ENCODE data around the gene DPAGT1. TPM values are rescaled to one million over a fixed set of nuclear protein-coding genes. Genes with fewer than 3 reads are reported as not detected.
"Not testable (repeated sequence)": the region's sequence is repeated elsewhere in the genome, so short reads cannot be mapped to it uniquely, and the experiment has no call there.

Gene DPAGT1
- total RNA-seq, 1 donor from 2014 or later, result 10.4 TPM

DNA sequence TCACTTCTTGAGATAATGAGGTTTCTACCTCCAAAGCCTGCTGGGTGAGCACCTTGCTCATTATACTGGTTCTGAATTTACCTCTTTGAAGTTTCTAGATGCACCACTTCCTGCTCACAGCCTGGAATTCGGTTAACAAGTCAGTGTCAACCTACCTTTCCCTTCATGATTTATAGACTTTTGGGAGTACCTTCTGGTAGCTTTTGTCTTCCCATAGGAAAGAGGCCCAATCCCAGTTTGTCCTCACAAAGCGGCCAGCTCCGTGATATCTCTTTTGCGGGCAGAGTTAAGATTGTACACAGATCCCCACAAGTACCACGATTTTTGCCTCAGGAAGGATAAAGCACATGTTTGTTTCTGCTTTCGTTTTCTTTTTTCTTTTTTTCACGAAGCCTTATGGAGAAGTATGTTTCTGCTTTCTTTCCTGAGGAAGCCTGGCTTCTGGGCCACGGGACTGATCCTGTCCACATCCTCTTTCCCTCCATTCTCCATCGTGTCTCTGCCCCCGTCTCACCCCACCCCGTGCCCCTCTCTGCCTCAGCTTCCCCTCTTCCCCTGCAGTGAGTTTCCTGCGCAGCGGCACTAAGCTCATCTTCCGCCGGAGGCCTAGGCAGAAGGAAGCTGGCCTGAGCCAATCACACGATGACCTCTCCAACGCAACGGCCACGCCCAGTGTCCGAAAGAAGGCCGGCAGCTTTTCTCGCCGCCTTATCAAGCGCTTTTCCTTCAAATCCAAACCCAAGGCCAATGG lies 14.0 kb upstream of the DPAGT1 start:
- DNase-seq, result no peak

DNA sequence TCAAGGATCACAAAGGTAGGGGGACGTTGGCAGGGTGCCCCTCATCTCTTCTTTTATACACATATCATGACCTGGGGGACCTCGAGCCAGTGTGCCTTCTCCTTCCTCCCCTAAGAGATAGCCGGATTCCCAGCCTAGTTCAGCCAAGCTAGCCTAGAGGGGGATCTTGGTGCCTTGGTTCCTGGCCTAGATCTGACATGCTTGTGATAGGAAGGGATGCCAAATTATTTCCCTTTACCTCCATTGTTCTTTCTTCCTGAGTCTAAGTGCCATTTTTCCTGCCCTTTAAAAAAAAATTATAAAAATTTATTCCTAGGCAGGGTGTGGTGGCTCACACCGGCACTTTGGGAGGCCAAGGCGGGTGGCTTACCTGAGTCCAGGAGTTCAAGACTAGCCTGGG lies 12.7 kb upstream of the DPAGT1 start:
- DNase-seq, result no peak

DNA sequence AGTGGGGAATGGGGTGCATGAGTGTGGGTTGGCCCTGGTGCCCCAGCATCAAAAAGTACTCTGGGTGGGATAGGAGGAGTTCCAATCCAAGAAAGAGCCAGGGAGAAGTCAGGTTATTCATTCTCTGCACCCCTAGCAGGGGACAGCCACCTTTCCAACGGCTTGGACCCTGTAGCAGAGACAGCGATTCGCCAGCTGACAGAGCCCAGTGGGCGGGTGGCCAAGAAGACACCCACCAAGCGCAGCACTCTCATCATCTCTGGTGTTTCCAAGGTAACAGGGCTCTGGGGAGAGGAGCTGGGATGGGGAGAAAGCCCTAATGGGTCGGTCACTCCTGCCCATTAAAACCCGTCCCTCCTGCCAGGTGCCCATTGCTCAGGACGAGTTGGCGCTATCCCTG lies 12.1 kb upstream of the DPAGT1 start:
- no peak for DNase-seq

DNA sequence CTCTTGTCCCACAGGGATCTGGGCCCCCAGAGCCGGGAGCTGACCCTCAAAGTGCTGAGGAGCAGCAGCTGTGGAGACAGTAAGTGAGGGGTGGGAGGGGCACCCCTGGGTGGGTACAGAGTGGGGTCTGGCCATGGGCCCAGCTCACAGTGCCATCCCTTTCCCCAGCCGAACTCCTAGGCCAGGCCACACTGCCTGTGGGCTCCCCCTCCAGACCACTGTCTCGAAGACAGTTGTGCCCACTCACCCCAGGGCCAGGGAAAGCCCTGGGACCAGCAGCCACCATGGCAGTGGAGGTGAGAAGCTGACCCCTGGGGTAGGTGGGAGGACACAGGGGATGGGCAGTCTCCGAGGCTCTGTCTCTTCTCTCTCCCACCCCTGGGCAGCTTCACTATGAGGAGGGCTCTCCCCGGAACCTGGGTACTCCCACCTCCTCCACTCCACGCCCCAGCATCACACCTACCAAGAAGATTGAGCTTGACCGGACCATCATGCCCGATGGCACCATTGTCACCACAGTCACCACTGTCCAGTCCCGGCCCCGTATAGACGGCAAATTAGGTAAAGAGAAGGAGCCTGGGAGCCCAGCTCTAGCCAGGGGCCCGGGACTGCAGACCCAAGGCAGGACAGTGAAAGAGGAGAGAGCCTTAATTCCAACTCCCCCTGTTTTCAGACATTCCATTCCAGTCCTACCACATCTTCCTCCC lies 10.8 kb upstream of the DPAGT1 start:
- no peak for DNase-seq

DNA sequence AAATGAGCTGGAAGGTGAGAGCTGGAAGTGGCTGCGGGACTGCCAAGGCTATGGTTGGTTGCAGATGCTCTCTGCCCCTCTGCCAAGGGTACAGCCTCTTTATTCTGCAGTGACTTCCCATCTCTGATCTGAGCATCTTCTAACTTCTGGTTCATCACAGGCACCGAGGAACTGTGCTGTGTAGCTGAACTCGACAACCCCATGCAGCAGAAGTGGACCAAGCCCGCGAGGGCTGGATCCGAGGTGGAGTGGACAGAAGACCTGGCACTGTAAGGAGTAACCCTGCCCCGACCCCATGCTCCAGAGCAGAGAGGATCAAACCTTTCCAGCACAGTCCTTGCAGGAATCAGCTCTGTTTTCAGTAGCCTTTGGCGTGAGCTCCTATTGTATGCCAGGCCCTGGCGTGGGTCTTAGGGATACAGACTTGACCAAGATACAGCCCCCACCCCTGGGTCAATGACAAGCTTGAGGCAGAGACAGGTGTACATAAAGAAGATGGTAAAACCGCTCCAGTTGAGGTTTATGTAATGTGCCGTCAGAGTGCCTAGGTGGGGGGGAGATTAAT lies 9.8 kb upstream of the DPAGT1 start:
- no peak for DNase-seq

DNA sequence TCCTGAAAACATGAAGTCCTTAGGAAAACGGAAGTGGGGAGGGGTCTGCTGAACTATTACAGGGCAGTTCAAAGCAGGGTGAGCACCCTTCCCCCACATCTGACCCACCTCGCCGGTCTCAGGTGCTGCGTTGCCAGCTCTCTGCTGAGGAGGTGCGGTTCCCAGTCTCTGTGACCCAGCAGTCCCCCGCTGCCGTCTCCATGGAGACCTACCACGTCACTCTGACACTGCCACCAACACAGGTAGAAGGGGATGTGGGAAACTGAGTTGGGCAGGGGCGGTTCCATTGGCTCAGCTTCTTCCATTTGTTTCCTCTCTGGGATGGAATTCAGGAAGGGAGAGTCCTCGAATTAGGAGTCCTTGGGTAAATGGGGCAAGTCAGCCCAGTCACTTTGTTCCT lies 8.8 kb upstream of the DPAGT1 start:
- no peak for DNase-seq

DNA sequence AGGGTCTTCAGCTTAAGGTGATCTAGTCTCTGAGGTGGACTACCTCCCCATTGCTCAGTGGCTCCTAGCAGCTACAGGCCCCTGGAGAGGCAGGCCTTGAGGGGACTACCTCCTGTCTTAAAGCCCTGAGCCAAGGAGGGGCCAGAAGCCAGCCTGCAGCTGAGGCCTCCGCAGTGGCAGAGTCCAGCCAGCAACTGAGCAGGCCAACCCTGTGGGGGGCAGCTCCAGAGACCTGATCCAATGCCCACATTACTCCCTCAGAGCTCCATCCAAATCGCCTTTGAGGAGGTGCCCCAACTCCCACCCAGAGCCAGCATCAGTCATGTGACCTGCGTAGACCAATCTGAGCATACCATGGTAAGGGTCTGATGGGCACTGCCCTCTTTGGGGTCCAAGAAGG lies 8.2 kb upstream of the DPAGT1 start:
- no peak for DNase-seq

DNA sequence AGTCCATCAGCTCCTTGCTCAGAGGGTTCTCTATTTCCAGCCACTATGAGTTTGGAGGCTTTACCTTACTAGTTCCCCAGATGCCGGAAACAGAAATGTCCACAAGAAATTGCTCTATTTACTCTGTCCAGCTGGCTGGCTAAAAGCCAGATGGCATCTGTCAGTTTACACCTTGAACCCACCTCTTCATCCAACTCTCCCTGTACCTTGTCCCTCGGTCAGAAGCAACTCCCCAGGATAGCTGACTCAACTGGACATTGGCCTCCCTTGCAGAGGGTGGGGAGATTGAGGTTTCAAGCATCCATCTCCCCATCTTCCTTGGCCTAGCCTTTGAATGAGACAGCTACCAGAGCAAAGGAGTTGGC lies 7.2 kb upstream of the DPAGT1 start:
- DNase-seq, result no peak

DNA sequence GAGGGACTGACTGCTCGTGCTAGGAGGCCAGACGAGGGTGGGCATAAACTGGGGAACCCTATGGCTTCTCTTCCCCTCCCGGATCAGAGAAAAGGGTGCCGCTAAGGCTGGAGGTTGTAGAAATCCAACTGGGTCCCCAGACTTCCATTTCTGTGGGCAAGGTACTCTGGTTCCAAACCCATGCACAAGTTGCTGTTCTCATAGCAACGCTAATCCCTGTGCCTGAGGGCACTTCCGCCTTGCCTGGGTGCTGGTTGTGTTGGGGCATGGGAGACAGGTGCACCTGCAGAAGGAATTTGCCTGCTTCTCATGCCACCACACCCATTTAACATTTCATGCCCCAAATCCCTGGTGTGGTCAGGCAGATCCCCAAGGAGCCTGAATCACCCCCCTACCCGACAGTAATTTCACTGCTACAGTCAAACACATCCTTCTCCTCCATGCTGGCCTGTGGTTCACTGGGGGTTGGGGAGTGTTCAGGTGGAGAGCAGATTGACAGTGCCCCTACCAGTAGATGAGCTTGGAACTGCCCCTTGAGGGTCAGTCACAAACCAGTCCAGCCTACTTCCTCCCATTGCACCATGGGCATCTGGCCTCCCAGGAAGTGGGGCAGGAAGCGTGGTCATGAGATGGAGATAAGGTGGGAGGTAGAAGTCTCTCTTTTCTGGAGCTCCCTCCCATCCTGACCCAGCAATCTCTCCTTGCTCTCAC lies 6.6 kb upstream of the DPAGT1 start:
- no peak for DNase-seq

DNA sequence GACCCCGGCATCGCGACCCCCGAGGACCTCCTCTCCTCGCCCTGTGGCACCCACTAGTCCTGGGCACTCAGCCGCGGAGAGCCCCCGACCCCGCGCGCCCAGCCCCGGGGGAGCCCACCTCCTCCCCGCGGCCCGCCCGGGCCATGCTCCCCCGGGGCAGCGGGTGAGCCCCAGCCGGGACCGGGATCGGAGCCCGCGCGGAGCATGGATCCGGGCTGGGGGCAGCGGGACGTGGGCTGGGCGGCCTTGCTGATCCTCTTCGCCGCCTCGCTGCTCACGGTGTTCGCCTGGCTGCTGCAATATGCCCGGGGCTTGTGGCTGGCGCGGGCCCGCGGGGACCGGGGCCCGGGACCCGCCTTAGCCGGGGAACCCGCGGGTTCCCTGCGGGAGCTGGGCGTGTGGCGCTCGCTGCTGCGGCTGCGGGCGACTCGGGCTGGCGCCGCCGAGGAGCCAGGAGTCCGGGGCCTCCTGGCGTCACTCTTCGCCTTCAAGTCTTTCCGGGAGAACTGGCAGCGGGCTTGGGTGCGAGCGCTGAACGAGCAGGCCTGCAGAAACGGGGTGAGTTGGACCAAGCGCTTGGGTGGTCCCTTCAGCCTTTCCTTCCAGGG lies 6.0 kb upstream of the DPAGT1 start:
- DNase-seq, result no peak

DNA sequence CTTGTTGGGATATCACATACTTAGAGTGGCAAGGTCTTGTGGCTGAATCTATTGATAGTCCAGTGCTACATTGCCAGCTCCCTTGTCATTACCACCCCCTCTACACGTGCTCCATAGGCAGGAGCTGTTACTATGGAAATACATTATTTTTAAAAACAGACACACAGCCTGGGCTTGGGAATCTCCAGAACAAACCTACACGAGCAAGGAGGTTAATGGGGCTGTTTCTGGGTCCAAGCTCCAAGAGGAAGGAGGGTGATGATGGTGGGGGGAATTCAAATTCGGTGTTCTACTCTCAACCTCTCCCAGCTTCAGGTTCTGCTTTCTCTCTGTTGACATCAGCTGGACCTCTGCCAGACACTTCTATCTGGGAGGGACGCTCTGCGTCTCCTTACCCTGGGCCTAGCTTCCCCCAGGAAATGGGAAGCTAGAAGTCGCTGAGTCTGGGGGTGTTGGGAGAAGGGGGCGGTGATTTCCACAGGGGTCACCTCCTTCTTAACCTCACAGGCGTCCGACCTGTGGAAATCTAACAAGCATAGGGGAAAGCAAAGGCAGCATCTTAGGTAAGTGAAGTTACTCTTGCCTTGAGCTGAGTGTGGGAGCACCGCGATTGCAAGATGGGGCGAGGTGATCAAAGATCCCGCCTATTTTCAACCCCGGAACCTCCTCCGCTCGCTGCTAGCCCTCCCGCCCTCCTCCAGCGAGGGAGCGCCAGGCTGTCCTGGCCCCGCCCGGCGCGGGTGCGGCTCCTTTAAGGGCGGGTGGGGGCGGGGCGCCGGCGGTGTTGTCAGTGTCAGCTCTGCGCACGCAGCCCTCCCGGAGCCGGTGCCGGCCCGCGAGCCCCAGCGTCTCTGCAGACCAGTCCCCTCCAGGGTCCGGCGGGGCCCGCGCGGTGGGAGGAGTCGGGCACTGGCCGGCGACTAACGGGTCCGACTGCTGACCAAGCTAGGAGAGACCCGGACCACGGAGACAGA lies 5.2 kb upstream of the DPAGT1 start, which contains the start of gene C2CD2L:
C2CD2L (plus strand) TSS at position 781 of the 974 bp plus-strand sequence. CDS start 398 bp downstream, outside the sequence.
- peak; percentile 89 for DNase-seq

DNA sequence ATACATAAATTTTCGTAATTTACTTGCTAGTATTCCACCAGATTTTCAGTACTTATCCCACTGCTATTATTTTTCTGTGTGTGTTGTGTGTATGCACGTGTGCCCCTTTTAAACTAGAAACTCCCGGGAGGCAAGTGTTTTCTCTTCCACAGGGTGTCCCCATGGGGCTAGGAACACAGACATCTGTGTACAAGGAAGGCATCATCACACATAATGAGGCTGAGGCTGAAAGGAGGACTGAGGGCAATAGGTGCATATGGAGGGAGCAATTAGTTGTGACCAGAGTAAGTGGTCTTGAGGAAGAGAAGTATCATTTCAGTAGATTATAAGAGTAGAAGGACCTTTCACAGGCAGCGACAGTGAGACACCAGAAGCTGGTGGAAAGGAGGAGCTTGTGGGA lies 2.1 kb upstream of the DPAGT1 start:
- no peak for DNase-seq

DNA sequence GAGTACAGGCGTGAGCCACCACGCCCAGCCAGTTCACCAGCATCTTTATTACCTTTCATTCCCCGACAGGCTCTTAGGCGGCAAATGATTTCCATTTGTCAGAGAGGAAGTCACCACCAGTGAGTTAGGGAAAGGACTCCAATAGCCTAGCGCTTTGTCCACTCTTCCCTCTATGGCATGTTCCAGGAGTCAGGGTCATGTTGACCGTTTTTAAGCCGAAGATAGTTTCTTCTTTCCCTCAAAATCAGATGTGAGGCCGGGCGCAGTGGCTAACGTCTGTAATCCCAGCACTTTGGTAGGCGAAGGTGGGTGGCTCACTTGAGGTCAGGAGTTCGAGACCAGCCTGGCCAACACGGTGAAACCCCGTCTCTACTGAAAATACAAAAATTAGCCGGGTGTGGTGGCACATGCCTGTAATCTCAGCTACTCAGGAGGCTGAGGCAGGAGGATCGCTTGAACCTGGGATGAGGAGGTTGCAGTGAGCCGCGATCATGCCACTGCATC lies 1.6 kb upstream of the DPAGT1 start:
- DNase-seq, result not testable (repeated sequence)

DNA sequence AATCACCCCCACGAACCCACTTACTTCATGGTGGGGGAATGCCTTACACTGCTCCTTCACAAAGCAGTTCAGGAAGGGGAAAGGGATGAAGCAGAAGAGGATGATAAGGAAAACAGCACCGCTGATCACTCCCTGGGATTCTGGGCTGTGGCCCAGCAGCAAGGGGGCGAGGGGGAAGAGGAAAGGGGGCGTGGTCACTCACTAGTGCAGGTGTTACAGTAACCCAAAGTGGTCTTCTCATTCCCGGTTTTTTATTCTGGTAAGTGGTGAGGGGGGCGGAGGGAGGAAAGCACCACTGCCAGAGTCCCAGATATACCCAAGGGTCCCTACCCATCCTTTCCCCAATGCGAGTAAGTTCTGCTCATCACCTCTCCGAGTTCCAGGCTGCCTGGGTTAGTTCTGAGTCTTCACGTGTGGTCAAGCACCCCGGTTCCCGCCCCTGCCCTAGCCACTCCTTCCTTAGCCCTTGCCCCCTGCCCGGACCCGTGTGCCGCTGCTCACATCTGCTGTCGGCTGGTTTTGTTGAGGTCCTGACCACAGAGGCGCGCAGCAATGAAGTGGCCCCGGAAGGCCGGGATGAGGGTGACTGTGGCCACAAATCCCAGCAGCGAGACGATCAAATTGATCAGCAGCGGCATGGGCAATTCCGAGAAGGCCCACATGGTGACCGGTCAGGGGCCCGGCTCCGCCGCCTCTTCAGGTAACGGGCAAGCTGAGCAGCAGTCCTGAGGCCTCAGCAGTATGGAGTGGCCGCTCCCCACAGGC lies 477 bp downstream of the DPAGT1 start:
- DNase-seq, result peak; percentile 14

DNA sequence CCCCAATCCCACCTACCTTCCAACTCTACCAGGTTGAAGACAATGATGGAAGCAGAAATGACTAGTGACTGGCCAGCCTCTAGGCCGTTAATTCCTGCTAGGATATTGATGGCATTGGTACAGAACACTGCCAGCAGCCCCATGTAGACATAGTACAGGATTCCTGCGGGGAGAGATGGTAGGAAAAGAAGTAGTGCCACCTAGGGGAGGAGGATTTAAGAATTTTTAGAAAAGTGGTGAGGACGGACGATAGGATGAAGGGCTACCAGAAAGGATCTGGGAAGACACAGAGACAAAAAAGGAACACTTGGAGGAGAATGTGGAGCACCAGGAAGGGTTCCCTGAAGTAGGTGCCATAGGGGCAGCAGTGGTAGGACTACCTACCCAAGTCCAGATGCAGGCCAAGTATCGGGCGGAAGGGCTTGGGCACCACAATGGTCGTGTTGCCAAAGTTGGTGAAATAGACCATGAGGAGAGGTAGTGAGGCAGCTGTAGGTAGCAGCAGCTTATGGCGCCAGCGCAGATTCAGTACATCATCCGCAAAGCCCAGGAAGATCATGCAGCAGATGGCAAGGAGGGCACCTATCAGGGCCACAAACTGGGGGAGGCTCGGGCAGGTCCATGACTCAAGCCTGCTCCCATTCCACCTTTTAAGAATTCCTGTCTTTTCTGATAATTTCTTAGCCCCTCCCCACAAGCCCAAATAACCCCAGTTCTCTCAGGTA lies 1.2 kb downstream of the DPAGT1 start:
- no peak for DNase-seq

DNA sequence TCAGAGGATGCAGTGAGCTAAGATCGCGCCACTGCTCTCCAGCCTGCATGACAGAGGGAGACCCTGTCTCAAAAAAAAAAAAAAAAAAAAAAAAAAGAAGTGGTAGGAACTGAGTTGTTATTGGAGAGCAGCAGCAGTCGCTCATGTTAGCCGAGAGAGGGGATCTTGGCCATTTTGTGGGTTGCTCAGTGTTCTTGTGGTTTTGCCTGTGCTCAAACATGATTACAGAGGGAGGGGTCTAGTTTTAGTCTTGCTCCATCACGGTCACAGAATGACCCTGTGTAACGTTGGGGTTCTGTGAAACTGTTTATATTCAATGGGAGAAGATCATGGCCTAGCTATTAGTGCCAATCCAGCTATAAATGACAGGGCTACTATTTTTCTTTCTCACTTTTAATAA lies 1.9 kb downstream of the DPAGT1 start:
- no peak for DNase-seq

DNA sequence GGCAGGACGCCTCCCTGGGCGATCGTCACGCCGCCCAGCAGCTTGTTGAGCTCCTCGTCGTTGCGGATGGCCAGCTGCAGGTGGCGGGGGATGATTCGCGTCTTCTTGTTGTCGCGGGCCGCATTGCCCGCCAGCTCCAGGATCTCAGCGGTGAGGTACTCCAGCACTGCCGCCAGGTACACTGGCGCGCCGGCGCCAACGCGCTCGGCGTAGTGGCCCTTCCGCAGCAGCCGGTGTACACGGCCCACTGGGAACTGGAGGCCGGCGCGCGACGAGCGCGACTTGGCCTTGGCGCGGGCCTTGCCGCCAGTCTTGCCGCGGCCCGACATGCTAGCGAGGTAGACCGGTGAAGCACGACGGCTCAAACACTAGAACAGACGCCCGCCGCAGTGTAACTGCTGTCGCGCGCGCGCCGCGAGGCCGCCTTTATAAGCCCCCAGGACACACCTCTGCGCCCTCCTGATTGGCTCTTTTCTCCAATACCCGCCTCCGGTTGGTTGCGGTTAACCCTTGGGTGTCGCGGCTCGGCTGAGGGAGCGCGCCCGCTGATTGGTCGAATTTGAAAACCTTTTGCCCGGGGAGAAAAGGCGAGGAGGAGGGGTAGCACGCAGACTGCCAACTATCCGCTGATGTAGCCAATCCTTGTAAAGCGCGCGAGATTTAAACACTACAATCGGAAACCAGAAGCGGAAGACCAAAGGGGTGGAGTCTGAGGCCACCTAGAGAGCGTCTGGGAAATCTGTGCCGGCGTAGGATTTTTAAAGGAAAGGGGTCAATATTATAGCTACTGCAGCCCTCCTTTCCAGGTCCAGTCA lies 6.4 kb downstream of the DPAGT1 start:
- peak; percentile 100 for DNase-seq

DNA sequence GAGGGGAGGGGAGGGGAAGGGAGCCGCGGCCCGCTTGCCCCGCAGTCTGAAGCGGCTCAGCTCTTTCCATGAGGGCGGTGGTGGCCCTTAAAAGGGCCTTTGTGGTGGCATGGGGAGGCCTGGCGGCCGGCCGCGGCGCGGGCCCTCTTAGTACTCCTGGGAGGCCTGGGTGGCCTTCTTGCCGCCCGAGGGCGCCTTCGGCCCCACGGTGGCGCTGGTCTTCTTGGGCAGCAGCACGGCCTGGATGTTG lies 6.9 kb downstream of the DPAGT1 start:
- no peak for DNase-seq

All from skin of body (tissue), 2 donors.